Measurements from ENCODE around the gene PRDM5.

DNA sequence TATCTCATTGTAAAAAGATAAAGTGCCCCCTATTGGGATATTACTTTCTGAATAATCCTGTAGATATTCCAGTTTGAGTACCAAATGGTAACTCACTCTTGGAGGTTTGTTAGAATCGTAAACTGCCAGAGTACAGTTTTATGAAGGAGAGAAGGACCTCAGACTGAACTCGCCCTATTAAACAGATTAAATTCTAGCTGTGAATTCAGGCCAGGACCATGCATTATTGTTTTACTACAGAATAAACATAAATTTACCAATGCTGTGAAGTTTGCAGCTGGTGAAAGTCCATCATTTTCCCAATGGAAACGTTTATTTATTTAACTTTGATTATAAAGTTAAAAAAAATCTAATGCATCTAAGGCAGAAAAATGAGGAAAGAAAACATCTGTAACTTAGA is 20.2 kb upstream of the PRDM5 start:
- TF ChIP-seq, protein P1, sequence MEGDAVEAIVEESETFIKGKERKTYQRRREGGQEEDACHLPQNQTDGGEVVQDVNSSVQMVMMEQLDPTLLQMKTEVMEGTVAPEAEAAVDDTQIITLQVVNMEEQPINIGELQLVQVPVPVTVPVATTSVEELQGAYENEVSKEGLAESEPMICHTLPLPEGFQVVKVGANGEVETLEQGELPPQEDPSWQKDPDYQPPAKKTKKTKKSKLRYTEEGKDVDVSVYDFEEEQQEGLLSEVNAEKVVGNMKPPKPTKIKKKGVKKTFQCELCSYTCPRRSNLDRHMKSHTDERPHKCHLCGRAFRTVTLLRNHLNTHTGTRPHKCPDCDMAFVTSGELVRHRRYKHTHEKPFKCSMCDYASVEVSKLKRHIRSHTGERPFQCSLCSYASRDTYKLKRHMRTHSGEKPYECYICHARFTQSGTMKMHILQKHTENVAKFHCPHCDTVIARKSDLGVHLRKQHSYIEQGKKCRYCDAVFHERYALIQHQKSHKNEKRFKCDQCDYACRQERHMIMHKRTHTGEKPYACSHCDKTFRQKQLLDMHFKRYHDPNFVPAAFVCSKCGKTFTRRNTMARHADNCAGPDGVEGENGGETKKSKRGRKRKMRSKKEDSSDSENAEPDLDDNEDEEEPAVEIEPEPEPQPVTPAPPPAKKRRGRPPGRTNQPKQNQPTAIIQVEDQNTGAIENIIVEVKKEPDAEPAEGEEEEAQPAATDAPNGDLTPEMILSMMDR (IDR thresholded peaks at IDR 0.05; ENCODE audit: insufficient read depth, low read depth, low read length), result no peak
- TF ChIP-seq EZH2 (IDR thresholded peaks at IDR 0.05; ENCODE audit: insufficient read depth, low read length), result no peak
